Hepatocyte (in vitro differentiated cells): Measurements from ENCODE around the gene FBXL15. TPM values are rescaled to one million over a fixed set of nuclear protein-coding genes. Genes with fewer than 3 reads are reported as not detected.
"Not testable (repeated sequence)": the region's sequence is repeated elsewhere in the genome, so short reads cannot be mapped to it uniquely, and the experiment has no call there.

ENCODE experiments used
- DNase-seq: peaks from one replicate; pipeline ENCODE4 v3.0.0-alpha.2; 2016; ENCODE audit warnings: low spot score
- H2AFZ ChIP-seq: fragments of 200-600 bp; sonication (generic); 2 replicates; pipeline ENCODE4 v1.6.0; 2016; ENCODE audit warnings: antibody characterized with exemption, mild to moderate bottlenecking
- H3K27ac ChIP-seq: fragments of 200-600 bp; sonication (generic); 2 replicates; pipeline ENCODE4 v1.5.1; 2016; ENCODE audit warnings: mild to moderate bottlenecking
- H3K27me3 ChIP-seq: fragments of 200-600 bp; sonication (generic); 2 replicates; pipeline ENCODE4 v1.6.1; 2016
- H3K36me3 ChIP-seq: fragments of 200-600 bp; sonication (generic); replicated peaks from 2 replicates; pipeline ENCODE4 v1.5.1; 2016; ENCODE audit warnings: low read depth; ENCODE audit not compliant: insufficient read depth
- H3K4me1 ChIP-seq: fragments of 200-600 bp; sonication (generic); 2 replicates; pipeline ENCODE4 v1.5.1; 2016; ENCODE audit warnings: mild to moderate bottlenecking, moderate library complexity; ENCODE audit not compliant: insufficient read depth
- H3K4me2 ChIP-seq: fragments of 200-600 bp; sonication (generic); 2 replicates; pipeline ENCODE4 v1.6.0; 2016
- H3K4me3 ChIP-seq: fragments of 200-600 bp; sonication (generic); 2 replicates; pipeline ENCODE4 v1.5.1; 2016; ENCODE audit warnings: mild to moderate bottlenecking
- H3K79me2 ChIP-seq: fragments of 200-600 bp; sonication (generic); 2 replicates; pipeline ENCODE4 v1.6.0; 2017; ENCODE audit warnings: mild to moderate bottlenecking
- H3K9me2 ChIP-seq: fragments of 200-600 bp; sonication (generic); replicated peaks from 2 replicates; pipeline ENCODE4 v1.6.0; 2017; ENCODE audit warnings: mild to moderate bottlenecking; ENCODE audit not compliant: insufficient read depth
- H3K9me3 ChIP-seq: fragments of 200-600 bp; sonication (generic); 2 replicates; pipeline ENCODE4 v1.5.1; 2016; ENCODE audit warnings: low read depth, mild to moderate bottlenecking
- H4K20me1 ChIP-seq: fragments of 200-600 bp; sonication (generic); 2 replicates; pipeline ENCODE4 v1.6.0; 2016; ENCODE audit warnings: mild to moderate bottlenecking; ENCODE audit not compliant: insufficient read depth, poor library complexity, severe bottlenecking
- CTCF ChIP-seq: fragments of 200-600 bp; sonication (generic); IDR thresholded peaks from 2 replicates; pipeline ENCODE4 v1.5.1; 2016; ENCODE audit warnings: antibody characterized with exemption, mild to moderate bottlenecking; ENCODE audit not compliant: poor library complexity
- EZH2 ChIP-seq: fragments of 200-600 bp; sonication (generic); IDR thresholded peaks from 2 replicates; pipeline ENCODE4 v1.6.1; 2016; ENCODE audit warnings: antibody characterized with exemption, mild to moderate bottlenecking, borderline replicate concordance
- EZH2phosphoT487 ChIP-seq: fragments of 200-600 bp; sonication (generic); IDR thresholded peaks from one replicate; pipeline ENCODE4 v1.6.1; 2018; ENCODE audit warnings: antibody characterized with exemption, mild to moderate bottlenecking, low read depth, moderate library complexity; ENCODE audit not compliant: unreplicated experiment, severe bottlenecking
- WGBS: methylation state at CpG from one replicate; pipeline ENCODE4 v1.1.6; 2016; ENCODE audit warnings: low lambda C conversion rate; ENCODE audit errors: missing lambda C conversion rate; 5-methylcytosine and 5-hydroxymethylcytosine counted together
- polyA plus RNA-seq: library from polyadenylated mRNA; unstranded; fragments of >200 nt; fragmentation: Nextera tagmentation; extraction: Ambion mirVana; gene quantifications from 2 replicates; pipeline ENCODE4 v1.2.1, GENCODE V29; 2016
- total RNA-seq: library from RNA; depleted of rRNA; stranded (reverse); fragments of >200 nt; gene quantifications from 2 replicates; pipeline ENCODE4 v1.2.3, GENCODE V29; 2014

FBXL15 gene
- total and polyA plus RNA-seq, 2 experiments from 2014 or later = 16.3 to 42.3 TPM

- peak within 1 kb of the TSS; percentile 98 for H3K4me2 ChIP-seq
- peak within 1 kb of the TSS; percentile 60 for H3K4me3 ChIP-seq
- no peaks in the 10 kb centered on the region for H4K20me1 ChIP-seq
- H2AFZ ChIP-seq = peak within 1 kb of the TSS; percentile 96
- no peaks in the 10 kb centered on the region for H3K36me3 ChIP-seq
- no peak for TF ChIP-seq EZH2phosphoT487
- TF ChIP-seq EZH2 = no peak
- no peak for TF ChIP-seq CTCF
- peak; percentile 61 for DNase-seq
- peaks cover 32% of the 10 kb centered on the region for H3K4me1 ChIP-seq
- 25% methylated on average over 28 of the region's 28 CpGs for WGBS
- H3K27ac ChIP-seq = peak within 1 kb of the TSS; percentile 96
- peaks cover 19% of the 10 kb centered on the region for H3K79me2 ChIP-seq
- no peaks in the 10 kb centered on the region for H3K27me3 ChIP-seq
- no peaks in the 10 kb centered on the region for H3K9me2 ChIP-seq
- no peaks in the 10 kb centered on the region for H3K9me3 ChIP-seq
These were observed 30.7 kb downstream of the FBXL15 start, which contains the start of gene C10orf95 for GRCh38 chr10:102451105-102451969. TSS of gene C10orf95 (minus strand) at chr10:102451543. CDS start at chr10:102451093, 450 bp downstream.

GRCh38 chr10:102452672-102453340, 32.2 kb downstream of the FBXL15 start:
- TF ChIP-seq CTCF = no peak

GRCh38 chr10:102453502-102453901, 32.9 kb downstream of the FBXL15 start:
- Histone ChIP-seq H3K36me3 (no peaks in the 10 kb centered on the region), H3K4me3 (no peak overlapping the region), H3K27me3 (no peaks in the 10 kb centered on the region), H4K20me1 (no peaks in the 10 kb centered on the region), H3K4me2 (no peak overlapping the region), H2AFZ (no peak overlapping the region), H3K9me2 (no peaks in the 10 kb centered on the region), H3K27ac (peak overlapping the region; percentile 96), H3K9me3 (no peaks in the 10 kb centered on the region), H3K79me2 (peaks cover 19% of the 10 kb centered on the region), H3K4me1 (peaks cover 38% of the 10 kb centered on the region)
- DNase-seq = no peak
- TF ChIP-seq EZH2 (no peak), CTCF (no peak)
- 60% methylated on average over 5 of the region's 5 CpGs for WGBS

More at GRCh38 chr10:102452672-102453340, 32.2 kb downstream of the FBXL15 start:
- Histone ChIP-seq H4K20me1 (no peaks in the 10 kb centered on the region), H3K9me3 (no peaks in the 10 kb centered on the region), H3K27me3 (no peaks in the 10 kb centered on the region), H3K4me2 (no peak overlapping the region), H2AFZ (no peak overlapping the region), H3K9me2 (no peaks in the 10 kb centered on the region), H3K4me3 (no peak overlapping the region), H3K36me3 (no peaks in the 10 kb centered on the region), H3K79me2 (peaks cover 19% of the 10 kb centered on the region), H3K27ac (peak overlapping the region; percentile 96), H3K4me1 (peaks cover 35% of the 10 kb centered on the region)
- peak; percentile 48 for DNase-seq
- 76% methylated on average over 3 of the region's 3 CpGs for WGBS

GRCh38 chr10:102454662-102455487, 34.2 kb downstream of the FBXL15 start:
- H3K36me3 ChIP-seq, H4K20me1 ChIP-seq, DNase-seq, H3K4me2 ChIP-seq, H3K9me3 ChIP-seq, H3K4me3 ChIP-seq, H2AFZ ChIP-seq, H3K9me2 ChIP-seq, H3K27me3 ChIP-seq: not testable (repeated sequence)
- H3K4me1 ChIP-seq = peaks cover 39% of the 10 kb centered on the region
- WGBS = 34% methylated on average over 13 of the region's 13 CpGs
- H3K27ac ChIP-seq = peak overlapping the region; percentile 96
- peaks cover 16% of the 10 kb centered on the region for H3K79me2 ChIP-seq
